M059J (cell line): Measurements from ENCODE around the gene CBX4. TPM values are rescaled to one million over a fixed set of nuclear protein-coding genes. Genes with fewer than 3 reads are reported as not detected.
A peak's percentile ranks its signal among the peaks of the same experiment; 100 is the strongest.

ENCODE experiments used
- DNase-seq: peaks from one replicate; pipeline ENCODE4 v3.0.0-alpha.2; 2012; ENCODE audit warnings: low read depth
- total RNA-seq: library from RNA; depleted of rRNA; stranded (reverse); fragments of >200 nt; shearing (Covaris generic); gene quantifications from 2 replicates; pipeline ENCODE4 v1.2.3, GENCODE V29; 2014; rRNA removed

Gene CBX4
- total RNA-seq = 11.6 and 21.2 TPM in 2 replicates

- peak; percentile 90 for DNase-seq
Measured at GRCh38 chr17:79839356-79840268, at the start of gene CBX4. Gene CBX4 (minus strand): TSS chr17:79839440. CDS start chr17:79839251, 189 bp downstream.

DNA sequence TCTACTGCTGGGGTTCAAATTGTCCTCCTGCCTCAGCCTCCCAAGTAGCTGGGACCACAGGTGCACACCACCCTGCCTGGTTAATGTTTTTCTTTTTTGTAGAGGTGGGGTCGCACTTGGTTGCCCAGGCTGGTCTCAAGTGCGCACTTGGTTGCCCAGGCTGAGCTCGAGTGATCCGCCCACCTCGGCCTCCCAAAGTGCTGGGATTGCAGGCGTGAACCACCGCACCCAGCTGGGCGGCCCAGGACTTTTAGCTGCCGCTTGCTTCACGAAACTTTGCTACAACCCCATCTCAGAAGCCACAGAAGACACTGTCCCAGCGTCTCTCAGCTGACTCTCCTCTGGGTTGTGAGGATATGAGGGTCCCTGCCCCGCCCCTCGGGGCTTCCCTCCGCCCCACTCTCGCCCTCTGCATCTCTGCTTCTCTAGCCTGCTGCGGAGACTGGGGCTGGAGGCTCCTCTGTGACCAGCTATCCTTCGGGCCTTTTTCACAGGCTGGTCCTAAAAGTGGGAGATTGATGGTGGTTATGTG is 48.8 kb upstream of the CBX4 start:
- no peak for DNase-seq

DNA sequence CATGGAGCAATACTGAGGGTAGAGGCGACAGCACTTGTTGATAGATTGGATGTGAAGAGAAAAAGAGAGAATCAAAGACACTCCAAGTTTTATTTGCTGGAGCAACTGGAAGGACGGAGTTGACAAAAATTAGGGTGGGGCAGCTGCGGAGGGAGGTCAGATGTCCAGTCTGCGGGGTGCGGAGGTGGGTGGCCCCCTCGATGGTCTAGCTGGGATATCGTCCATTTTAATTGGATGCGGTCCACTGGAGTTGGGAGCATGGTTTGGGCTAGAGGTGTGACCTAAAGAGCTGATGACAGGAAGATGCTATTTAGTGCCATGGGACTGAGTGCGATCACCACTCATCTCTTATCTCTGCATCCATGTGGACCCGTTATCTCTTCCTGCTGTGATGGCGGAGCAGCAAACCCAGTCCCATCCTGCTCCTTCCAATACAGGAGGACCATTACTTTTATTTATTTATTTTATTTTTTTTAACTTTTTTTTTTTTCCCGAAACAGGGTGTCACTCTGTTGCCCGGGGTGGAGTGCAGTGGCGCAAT is 48.3 kb upstream of the CBX4 start:
- DNase-seq = no peak

- no peak for DNase-seq
Measured at GRCh38 chr17:79883202-79883601, 44.0 kb upstream of the CBX4 start.

GRCh38 chr17:79878329-79878947 is 39.2 kb upstream of the CBX4 start:
- no peak for DNase-seq

GRCh38 chr17:79877041-79877440 is 37.8 kb upstream of the CBX4 start:
- no peak for DNase-seq

DNA sequence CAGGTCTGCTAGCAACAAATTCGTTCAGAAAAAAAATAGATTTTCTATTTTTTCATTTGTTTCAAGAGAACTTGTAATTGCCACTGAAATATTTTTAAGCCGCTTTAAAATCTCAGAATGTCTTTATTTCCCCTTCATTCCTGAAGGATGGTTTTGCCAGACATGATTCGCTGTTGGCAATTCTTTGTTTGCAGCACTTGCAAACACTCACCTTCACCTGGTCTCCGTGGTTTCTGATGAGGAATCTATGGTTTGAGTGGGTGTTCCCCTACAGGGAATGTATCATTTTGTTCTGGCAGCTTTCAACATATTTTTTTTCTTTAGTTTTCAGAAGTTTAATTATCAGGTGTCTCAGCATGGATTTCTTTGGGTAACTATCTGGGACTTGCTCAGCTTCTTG is 36.3 kb upstream of the CBX4 start:
- no peak for DNase-seq

GRCh38 chr17:79874329-79874981 is 35.2 kb upstream of the CBX4 start:
- DNase-seq = peak; percentile 45

DNA sequence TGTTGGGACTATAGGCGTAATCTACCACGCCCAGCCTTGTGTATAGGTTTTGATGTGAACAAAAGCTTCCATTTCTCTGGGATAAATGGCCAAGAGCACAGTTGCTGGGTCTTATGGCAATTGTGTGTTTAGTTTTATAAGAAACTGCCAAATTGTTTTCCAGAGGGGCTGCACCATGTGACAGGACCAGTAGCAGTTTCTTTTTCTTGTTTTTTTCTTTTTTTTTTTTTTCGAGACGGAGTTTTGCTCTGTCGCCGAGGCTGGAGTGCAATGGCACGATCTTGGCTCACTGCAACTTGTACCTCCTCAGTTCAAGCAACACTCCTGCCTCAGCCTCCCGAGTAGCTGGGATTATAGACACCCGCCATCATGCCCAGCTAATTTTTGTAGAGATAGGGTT is 34.3 kb upstream of the CBX4 start:
- no peak for DNase-seq

DNA sequence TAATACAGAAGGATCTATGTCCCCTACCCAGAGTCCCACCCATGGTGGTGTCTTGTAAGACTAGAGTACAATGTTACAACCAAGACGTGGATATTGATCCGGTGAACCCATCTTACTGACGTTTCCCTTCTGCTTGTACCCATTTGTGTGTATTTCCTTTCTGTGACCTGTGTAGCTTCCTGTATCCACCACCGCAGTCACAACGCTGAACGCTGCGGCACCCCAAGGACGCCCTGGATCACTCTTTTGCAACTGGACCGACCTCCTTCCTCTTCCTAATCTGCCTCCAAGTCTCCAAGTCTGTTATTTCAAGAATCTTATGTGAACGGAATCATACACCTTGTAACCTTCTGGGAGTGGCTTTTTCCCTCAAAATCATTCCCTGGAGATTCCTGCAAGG is 33.5 kb upstream of the CBX4 start:
- DNase-seq = no peak

DNA sequence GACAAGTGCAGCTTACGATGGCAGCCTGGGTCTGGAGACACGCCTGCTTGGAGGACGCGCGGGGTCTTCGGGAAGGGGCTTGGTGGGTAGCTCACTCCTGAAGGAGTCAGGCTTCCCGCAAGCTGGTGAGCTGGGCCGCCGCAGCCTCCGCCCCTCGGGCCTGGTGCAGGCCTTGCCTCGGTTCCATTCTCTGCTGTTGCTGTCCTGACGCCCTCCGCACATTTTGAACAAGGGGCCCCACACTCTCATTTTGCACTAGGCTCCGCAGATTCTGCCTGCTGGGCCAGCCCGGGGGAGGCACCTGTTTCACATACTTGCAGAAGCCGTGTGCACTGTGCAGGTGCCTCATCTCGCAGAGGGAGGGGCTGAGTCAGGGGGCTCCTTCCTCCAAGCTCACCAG is 31.9 kb upstream of the CBX4 start:
- DNase-seq = no peak

DNA sequence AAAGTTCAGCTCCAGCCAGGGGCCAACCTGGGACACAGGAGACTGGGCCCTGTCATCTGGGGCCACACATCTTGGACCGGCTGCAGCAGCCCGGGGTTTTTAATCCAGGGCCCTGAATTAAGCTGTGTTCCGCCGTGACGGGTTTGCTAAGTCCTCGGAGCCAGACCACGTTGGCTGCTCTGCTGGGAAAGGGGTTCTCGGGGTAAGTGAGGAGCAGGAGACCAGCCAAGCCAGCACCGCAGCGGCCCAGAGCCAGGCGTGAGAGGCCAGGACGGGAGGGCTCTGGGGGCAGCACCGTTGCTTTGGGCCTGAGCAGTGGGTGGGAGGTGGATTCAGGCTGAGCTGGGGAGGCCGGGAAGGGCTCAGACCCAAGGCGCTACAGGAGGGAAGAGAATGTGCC is 31.3 kb upstream of the CBX4 start:
- no peak for DNase-seq

- no peak for DNase-seq
Measured at GRCh38 chr17:79866791-79867518, 27.7 kb upstream of the CBX4 start.

DNA sequence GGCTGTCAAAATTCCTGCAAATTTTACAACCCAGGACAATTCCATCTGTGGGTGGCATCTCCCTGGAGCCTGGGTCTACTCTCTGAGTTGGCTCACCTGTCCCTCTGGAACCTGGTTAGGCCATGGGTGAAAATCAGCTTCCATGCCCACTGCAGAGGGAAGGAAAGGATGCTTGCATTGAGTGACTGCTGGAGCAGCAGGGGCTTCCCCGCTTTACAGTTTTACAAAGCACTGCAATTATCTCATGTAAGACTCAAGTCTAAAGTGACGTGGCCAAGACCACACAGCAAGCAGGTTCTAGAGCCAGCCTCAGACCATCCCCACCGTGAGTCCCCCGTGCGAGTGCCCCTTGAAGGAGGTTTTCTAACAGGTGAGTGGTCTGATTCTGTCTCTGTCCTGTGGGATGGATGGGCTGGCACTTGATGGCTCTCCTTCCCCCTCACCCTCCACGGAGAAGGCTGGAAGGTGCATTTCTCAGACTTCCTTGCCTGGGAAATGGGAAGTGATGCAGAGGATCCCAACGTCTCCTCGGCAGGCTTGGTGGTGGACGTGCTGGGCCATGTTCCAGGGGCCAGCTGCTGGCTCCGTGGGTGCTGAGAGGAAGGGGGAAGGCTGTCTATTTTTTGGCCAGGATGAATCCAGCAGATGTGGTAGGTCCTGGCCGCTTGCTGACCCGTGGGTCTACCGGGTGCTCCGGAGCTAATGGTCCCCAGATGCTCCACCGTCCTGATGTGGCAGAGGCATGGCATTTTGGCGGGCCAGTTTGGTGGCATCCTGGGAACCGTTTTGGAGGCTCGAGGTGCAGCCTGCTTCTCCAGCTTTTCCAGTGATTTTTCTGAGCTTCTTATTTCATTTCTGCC is 26.3 kb upstream of the CBX4 start:
- DNase-seq = no peak

DNA sequence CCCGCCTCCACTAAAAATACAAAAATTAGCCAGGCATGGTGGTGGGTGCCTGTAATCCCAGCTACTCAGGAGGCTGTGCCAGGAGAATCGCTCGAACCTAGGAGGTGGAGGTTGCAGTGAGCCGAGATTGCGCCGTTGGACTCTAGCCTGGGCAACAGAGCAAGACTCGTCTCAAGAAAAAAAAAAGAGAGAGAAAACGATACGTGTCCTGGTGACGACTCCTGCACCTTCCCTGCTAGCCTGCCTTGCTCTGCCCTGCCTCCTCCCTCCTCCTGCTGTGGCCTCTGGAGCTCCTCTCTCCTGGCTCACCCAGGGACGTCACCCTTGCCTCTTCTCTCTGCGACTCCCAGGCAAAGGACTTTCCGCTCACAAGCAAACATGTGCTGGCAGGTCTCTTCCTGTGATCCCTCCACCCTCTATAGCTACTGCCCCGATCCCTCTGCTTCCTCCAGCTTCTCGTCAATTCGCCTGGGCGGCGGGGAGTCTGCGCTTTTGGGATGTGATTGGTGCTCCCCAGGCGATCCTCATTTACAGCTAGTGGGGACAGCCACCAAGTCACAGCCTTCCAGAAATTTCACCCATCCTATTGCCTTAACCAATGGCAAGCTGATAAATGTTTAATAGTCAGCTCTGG is 25.5 kb upstream of the CBX4 start:
- no peak for DNase-seq

- DNase-seq = no peak
Measured at GRCh38 chr17:79864147-79864546, 24.9 kb upstream of the CBX4 start.

DNA sequence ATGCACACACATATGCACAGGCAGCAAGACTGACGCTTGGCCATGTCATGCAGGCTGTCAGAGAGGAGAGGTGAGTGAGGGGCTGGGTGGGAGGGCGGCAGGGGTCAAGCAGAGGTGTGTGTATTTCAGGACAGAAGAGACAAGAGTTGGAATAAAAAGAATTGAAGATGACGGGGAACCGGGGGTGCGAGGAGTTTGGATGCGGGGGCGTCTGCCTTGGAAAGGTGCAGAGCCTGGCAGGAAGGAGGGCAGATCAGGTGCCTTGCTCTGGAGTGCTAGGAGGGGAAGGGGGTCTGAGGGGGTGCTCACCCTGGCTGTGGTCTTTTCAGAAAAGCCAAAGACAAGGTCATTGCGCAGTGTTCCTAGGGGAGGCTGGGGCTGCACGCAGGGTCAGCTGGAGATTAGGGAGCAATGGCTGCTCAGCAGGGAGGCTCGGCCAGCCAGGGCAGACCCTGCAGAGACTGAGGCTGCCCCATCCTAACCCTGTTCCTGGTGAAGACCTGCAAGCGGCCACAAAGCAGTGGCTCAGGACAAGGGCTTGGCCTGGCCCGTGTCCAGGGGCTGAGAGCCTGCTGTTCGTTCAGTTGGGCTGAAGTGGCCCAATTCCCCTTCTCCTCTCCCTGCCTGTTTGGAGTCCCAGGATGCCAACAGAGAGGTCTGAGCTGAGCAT is 23.7 kb upstream of the CBX4 start:
- no peak for DNase-seq

DNA sequence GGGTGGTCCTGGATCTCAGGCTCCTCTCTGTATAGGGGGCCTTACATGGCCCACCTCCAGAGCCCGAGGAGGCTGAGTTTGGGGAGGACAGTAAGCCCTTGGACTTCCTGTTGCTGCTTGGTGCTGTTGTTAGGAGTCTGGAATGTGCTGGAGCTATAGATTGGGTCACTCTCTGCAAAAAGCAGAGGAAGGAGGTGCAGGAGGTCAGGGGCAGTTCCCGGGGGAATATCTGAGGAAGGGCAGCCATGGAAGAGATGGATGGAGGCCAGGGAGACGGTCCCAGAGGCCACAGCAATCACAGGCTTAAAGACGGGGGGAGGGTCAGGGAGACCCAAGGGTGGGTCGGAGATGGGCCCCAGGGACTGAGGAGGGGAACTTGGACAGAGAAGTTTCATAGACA is 23.0 kb upstream of the CBX4 start:
- no peak for DNase-seq

DNA sequence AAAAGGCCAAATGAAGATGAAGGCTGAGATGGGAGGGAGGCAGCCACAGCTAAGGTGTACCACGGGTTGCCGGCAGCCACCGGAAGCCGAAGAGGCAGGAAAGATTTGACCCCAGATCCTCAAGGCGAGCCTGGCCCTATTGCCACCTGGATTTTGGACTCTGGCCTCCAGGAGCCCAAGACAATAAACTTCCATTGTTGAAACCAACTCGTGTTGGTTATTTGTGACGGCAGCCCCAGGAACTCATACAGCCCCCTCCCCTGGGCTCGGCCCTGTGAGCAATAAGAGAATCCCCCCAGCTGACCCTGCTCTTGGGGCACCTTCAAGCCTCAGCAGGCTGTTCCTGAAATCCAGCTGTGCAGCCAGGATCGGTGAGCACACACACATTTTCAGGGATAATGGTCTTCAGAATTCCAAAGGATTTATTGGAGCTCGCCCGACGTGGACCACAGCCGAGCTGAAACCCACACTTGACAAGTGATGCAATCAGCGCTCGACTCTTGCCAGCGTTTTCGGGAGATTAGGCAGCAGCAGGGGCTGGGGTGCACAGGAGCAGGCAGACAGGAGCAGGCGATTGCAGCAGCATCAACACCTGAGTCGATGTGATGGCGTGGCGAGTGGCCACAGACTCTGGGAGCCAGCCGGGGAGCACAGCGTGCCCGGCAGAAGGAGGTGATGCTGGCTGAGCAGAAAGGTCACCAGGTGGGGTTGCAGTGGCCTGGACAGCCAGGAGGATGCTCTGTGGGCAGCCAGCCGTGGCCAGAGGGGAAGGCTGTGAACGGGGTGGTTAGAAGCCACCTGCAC is 22.4 kb upstream of the CBX4 start:
- DNase-seq = no peak
